ENCODE results near the gene TCOF1.

TCOF1 gene

GRCh38 chr5:150323092-150323491 is 34.4 kb upstream of the TCOF1 start:
- DNase-seq (ENCODE audit: low spot score): no peak

- DNase-seq (ENCODE audit: low spot score): no peak
These were observed 33.7 kb upstream of the TCOF1 start for GRCh38 chr5:150323819-150324218.

- DNase-seq (ENCODE audit: low spot score): no peak
These were observed 32.1 kb upstream of the TCOF1 start for GRCh38 chr5:150325426-150325825.

- DNase-seq (ENCODE audit: low spot score): no peak
These were observed 30.8 kb upstream of the TCOF1 start for GRCh38 chr5:150326707-150327106.

- DNase-seq (ENCODE audit: low spot score): no peak
These were observed 30.4 kb upstream of the TCOF1 start for GRCh38 chr5:150327139-150327538.

- DNase-seq (ENCODE audit: low spot score): no peak
These were observed 29.0 kb upstream of the TCOF1 start for GRCh38 chr5:150328515-150328914.

GRCh38 chr5:150329038-150329437 is 28.5 kb upstream of the TCOF1 start:
- DNase-seq (ENCODE audit: low spot score): no peak

GRCh38 chr5:150329881-150330876 is 27.3 kb upstream of the TCOF1 start:
- DNase-seq (ENCODE audit: low spot score): no peak

- no peak for DNase-seq (ENCODE audit: low spot score)
These were observed 24.1 kb upstream of the TCOF1 start for GRCh38 chr5:150333400-150333799.

GRCh38 chr5:150335778-150336177 is 21.7 kb upstream of the TCOF1 start:
- DNase-seq (ENCODE audit: low spot score): no peak

GRCh38 chr5:150338546-150338945 is 19.0 kb upstream of the TCOF1 start:
- no peak for DNase-seq (ENCODE audit: low spot score)

- DNase-seq (ENCODE audit: low spot score): no peak
These were observed 18.3 kb upstream of the TCOF1 start for GRCh38 chr5:150339165-150339564.

- DNase-seq (ENCODE audit: low spot score): no peak
These were observed 17.7 kb upstream of the TCOF1 start for GRCh38 chr5:150339841-150340240.

- no peak for DNase-seq (ENCODE audit: low spot score)
These were observed 16.8 kb upstream of the TCOF1 start for GRCh38 chr5:150340614-150341255.

- no peak for DNase-seq (ENCODE audit: low spot score)
These were observed 16.2 kb upstream of the TCOF1 start for GRCh38 chr5:150341331-150341730.

GRCh38 chr5:150341989-150342388 is 15.5 kb upstream of the TCOF1 start:
- no peak for DNase-seq (ENCODE audit: low spot score)

- no peak for DNase-seq (ENCODE audit: low spot score)
These were observed 14.9 kb upstream of the TCOF1 start for GRCh38 chr5:150342583-150342982.

- no peak for DNase-seq (ENCODE audit: low spot score)
These were observed 13.4 kb upstream of the TCOF1 start for GRCh38 chr5:150343994-150344631.

- no peak for DNase-seq (ENCODE audit: low spot score)
These were observed 11.8 kb upstream of the TCOF1 start for GRCh38 chr5:150345716-150346115.

- DNase-seq (ENCODE audit: low spot score): no peak
These were observed 10.9 kb upstream of the TCOF1 start for GRCh38 chr5:150346592-150346991.

- no peak for DNase-seq (ENCODE audit: low spot score)
These were observed 10.5 kb upstream of the TCOF1 start for GRCh38 chr5:150347003-150347402.

GRCh38 chr5:150347451-150347850 is 10.0 kb upstream of the TCOF1 start:
- DNase-seq (ENCODE audit: low spot score): no peak

Data from CD4-positive, alpha-beta T cell treated with Interleukin-15 for 4 hours (primary cell).